Chondrocyte (in vitro differentiated cells): Measurements from ENCODE around the gene DGCR6L. TPM values are rescaled to one million over a fixed set of nuclear protein-coding genes. Genes with fewer than 3 reads are reported as not detected.

ENCODE experiments used
- DNase-seq: peaks from one replicate; pipeline ENCODE4 v3.0.0; 2021; ENCODE audit warnings: mixed read lengths, low spot score
- H3K27ac Mint-ChIP-seq: one replicate; pipeline ENCODE4 v1.8.0; 2021; ENCODE audit warnings: mild to moderate bottlenecking, moderate library complexity, mixed read lengths; ENCODE audit not compliant: unreplicated experiment
- H3K27me3 Mint-ChIP-seq: 2 replicates; pipeline ENCODE4 v1.8.0; 2021; ENCODE audit warnings: low read depth, mixed read lengths
- H3K36me3 Mint-ChIP-seq: 2 replicates; pipeline ENCODE4 v1.8.0; 2021; ENCODE audit warnings: low read depth, mixed read lengths
- H3K4me1 Mint-ChIP-seq: 2 replicates; pipeline ENCODE4 v1.8.0; 2021; ENCODE audit warnings: low read depth, mild to moderate bottlenecking, mixed read lengths
- H3K4me3 Mint-ChIP-seq: one replicate; pipeline ENCODE4 v1.8.0; 2021; ENCODE audit warnings: mild to moderate bottlenecking, moderate library complexity, mixed read lengths; ENCODE audit not compliant: unreplicated experiment
- H3K9me3 Mint-ChIP-seq: 2 replicates; pipeline ENCODE4 v1.8.0; 2021; ENCODE audit warnings: low read depth, mixed read lengths
- CTCF ChIP-seq: fragments of 200-600 bp; sonication (generic); IDR thresholded peaks from 2 replicates; pipeline ENCODE4 v1.5.0; 2021; ENCODE audit warnings: antibody characterized with exemption, mild to moderate bottlenecking, moderate library complexity
- total RNA-seq: library from RNA; stranded (reverse); gene quantifications from 3 replicates; pipeline ENCODE4 v1.2.1, GENCODE V29; 2021

DGCR6L gene
- total RNA-seq, 1 donor from 2014 or later, result 45.7 TPM

GRCh38 chr22:20295262-20296064, 24.4 kb downstream of the DGCR6L start:
- peaks cover 23% of the 10 kb centered on the region for H3K27me3 Mint-ChIP-seq
- no peaks in the 10 kb centered on the region for H3K36me3 Mint-ChIP-seq
- TF ChIP-seq CTCF, result no peak
- no peak overlapping the region for H3K4me3 Mint-ChIP-seq
- no peak for DNase-seq
- no peaks in the 10 kb centered on the region for H3K9me3 Mint-ChIP-seq
- H3K27ac Mint-ChIP-seq, result no peak overlapping the region
- no peaks in the 10 kb centered on the region for H3K4me1 Mint-ChIP-seq

GRCh38 chr22:20292673-20293232, 27.1 kb downstream of the DGCR6L start:
- H3K9me3 Mint-ChIP-seq, result no peaks in the 10 kb centered on the region
- TF ChIP-seq CTCF, result no peak
- H3K27ac Mint-ChIP-seq, result no peak overlapping the region
- DNase-seq, result no peak
- peaks cover 17% of the 10 kb centered on the region for H3K27me3 Mint-ChIP-seq
- H3K4me3 Mint-ChIP-seq, result no peak overlapping the region
- H3K36me3 Mint-ChIP-seq, result no peaks in the 10 kb centered on the region
- H3K4me1 Mint-ChIP-seq, result no peaks in the 10 kb centered on the region

GRCh38 chr22:20292108-20292507, 27.8 kb downstream of the DGCR6L start:
- no peak for TF ChIP-seq CTCF
- no peak overlapping the region for H3K4me3 Mint-ChIP-seq
- H3K9me3 Mint-ChIP-seq, result no peaks in the 10 kb centered on the region
- no peaks in the 10 kb centered on the region for H3K4me1 Mint-ChIP-seq
- no peak for DNase-seq
- no peaks in the 10 kb centered on the region for H3K36me3 Mint-ChIP-seq
- peaks cover 17% of the 10 kb centered on the region for H3K27me3 Mint-ChIP-seq
- no peak overlapping the region for H3K27ac Mint-ChIP-seq

GRCh38 chr22:20291604-20292063, 28.2 kb downstream of the DGCR6L start:
- Mint-ChIP-seq H3K4me3 (no peak overlapping the region), H3K9me3 (no peaks in the 10 kb centered on the region), H3K27ac (no peak overlapping the region), H3K27me3 (peaks cover 14% of the 10 kb centered on the region), H3K4me1 (no peaks in the 10 kb centered on the region), H3K36me3 (no peaks in the 10 kb centered on the region)
- no peak for TF ChIP-seq CTCF
- no peak for DNase-seq

GRCh38 chr22:20291249-20291586, 28.6 kb downstream of the DGCR6L start:
- DNase-seq, result no peak
- Mint-ChIP-seq H3K27me3 (peaks cover 14% of the 10 kb centered on the region), H3K9me3 (no peaks in the 10 kb centered on the region), H3K27ac (no peak overlapping the region), H3K4me3 (no peak overlapping the region), H3K36me3 (no peaks in the 10 kb centered on the region), H3K4me1 (no peaks in the 10 kb centered on the region)
- TF ChIP-seq CTCF, result no peak
